ENCODE data around the gene CNTRL.

CNTRL gene

DNA sequence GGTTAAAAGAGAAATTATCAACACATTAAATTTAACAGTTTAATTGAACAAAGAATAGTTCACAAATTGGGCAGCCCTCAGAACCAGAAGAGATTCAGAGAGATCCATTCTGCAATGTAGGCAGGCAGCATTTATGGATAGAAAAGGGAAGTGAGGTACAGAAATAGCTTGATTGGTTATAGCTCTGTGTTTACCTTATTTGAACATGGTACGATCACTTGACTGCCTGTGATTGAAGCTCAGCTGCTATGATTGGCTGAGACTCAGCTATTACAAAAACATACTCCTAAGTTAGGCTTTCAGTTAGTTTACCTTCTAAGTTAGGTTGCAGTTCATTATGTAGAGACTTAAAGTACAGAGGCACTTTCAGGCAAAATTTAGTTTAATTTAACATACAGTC lies 7.3 kb downstream of the CNTRL start:
- TF ChIP-seq SIN3A (IDR thresholded peaks at IDR 0.05; ENCODE audit: borderline replicate concordance, insufficient read depth, low read length) = no peak
- TF ChIP-seq TAF1 (IDR thresholded peaks at IDR 0.05; ENCODE audit: borderline replicate concordance, insufficient read depth, low read length) = no peak
- no peak for TF ChIP-seq FOXP2 (optimal IDR thresholded peaks at IDR 0.05; ENCODE audit: borderline replicate concordance, extremely low read depth, extremely low read length, insufficient read depth)
- no peak for TF ChIP-seq POLR2AphosphoS5 (IDR thresholded peaks at IDR 0.05; ENCODE audit: low read depth, low read length)
- TF ChIP-seq, protein P1, sequence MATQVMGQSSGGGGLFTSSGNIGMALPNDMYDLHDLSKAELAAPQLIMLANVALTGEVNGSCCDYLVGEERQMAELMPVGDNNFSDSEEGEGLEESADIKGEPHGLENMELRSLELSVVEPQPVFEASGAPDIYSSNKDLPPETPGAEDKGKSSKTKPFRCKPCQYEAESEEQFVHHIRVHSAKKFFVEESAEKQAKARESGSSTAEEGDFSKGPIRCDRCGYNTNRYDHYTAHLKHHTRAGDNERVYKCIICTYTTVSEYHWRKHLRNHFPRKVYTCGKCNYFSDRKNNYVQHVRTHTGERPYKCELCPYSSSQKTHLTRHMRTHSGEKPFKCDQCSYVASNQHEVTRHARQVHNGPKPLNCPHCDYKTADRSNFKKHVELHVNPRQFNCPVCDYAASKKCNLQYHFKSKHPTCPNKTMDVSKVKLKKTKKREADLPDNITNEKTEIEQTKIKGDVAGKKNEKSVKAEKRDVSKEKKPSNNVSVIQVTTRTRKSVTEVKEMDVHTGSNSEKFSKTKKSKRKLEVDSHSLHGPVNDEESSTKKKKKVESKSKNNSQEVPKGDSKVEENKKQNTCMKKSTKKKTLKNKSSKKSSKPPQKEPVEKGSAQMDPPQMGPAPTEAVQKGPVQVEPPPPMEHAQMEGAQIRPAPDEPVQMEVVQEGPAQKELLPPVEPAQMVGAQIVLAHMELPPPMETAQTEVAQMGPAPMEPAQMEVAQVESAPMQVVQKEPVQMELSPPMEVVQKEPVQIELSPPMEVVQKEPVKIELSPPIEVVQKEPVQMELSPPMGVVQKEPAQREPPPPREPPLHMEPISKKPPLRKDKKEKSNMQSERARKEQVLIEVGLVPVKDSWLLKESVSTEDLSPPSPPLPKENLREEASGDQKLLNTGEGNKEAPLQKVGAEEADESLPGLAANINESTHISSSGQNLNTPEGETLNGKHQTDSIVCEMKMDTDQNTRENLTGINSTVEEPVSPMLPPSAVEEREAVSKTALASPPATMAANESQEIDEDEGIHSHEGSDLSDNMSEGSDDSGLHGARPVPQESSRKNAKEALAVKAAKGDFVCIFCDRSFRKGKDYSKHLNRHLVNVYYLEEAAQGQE (IDR thresholded peaks at IDR 0.05; ENCODE audit: insufficient read depth in 1 of 2, low read depth in 2 of 2, low read length in 2 of 2) = no peak

DNA sequence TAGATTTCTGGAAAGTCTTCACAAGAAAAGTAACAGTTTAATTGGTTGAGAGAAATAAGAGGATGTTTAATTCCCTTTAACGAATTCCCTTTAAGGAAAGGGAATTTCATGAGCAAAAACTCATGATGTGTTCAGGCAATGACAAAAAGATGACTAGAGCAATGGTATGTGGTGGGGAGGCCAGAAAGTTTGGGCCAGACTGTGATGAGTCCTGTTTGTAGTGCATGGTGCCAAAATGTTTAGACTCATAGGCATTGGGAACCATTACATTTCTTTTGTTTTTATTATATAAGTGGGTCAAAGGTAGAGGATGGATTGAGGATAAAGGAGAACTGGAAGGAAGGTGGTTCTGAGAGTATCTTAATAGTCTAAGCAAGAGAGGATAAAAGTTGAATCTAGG lies 10.9 kb downstream of the CNTRL start:
- TF ChIP-seq, protein P1 (IDR thresholded peaks at IDR 0.05; ENCODE audit: insufficient read depth in 1 of 2, low read depth in 2 of 2, low read length in 2 of 2) = no peak
- TF ChIP-seq TAF1 (IDR thresholded peaks at IDR 0.05; ENCODE audit: borderline replicate concordance, insufficient read depth, low read length) = no peak
- no peak for TF ChIP-seq FOXP2 (optimal IDR thresholded peaks at IDR 0.05; ENCODE audit: borderline replicate concordance, extremely low read depth, extremely low read length, insufficient read depth)
- TF ChIP-seq SIN3A (IDR thresholded peaks at IDR 0.05; ENCODE audit: borderline replicate concordance, insufficient read depth, low read length) = no peak
- TF ChIP-seq POLR2AphosphoS5 (IDR thresholded peaks at IDR 0.05; ENCODE audit: low read depth, low read length) = no peak

DNA sequence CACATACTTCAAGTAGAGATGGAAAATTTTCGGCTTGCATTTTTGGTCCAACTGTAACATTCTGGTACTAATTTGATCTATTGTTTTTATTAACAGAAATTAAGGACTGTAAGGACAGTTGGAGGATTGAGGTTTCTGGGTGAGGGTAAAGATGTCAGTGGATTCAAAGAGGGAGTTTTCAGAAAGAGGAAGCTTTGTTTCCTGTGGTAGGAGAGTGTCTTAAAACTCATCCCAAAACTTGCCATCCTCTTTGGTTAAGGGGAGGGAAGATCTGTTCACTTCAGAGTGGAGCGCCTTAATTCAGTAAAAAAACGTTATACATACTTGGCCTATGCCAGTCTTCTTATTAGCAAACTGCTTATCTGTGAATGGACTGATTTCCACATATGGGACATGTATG lies 13.8 kb downstream of the CNTRL start:
- TF ChIP-seq FOXP2 (optimal IDR thresholded peaks at IDR 0.05; ENCODE audit: borderline replicate concordance, extremely low read depth, extremely low read length, insufficient read depth) (no peak), SIN3A (IDR thresholded peaks at IDR 0.05; ENCODE audit: borderline replicate concordance, insufficient read depth, low read length) (no peak), POLR2AphosphoS5 (IDR thresholded peaks at IDR 0.05; ENCODE audit: low read depth, low read length) (no peak), TAF1 (IDR thresholded peaks at IDR 0.05; ENCODE audit: borderline replicate concordance, insufficient read depth, low read length) (no peak)
- TF ChIP-seq, protein P1 (IDR thresholded peaks at IDR 0.05; ENCODE audit: insufficient read depth in 1 of 2, low read depth in 2 of 2, low read length in 2 of 2) = no peak

DNA sequence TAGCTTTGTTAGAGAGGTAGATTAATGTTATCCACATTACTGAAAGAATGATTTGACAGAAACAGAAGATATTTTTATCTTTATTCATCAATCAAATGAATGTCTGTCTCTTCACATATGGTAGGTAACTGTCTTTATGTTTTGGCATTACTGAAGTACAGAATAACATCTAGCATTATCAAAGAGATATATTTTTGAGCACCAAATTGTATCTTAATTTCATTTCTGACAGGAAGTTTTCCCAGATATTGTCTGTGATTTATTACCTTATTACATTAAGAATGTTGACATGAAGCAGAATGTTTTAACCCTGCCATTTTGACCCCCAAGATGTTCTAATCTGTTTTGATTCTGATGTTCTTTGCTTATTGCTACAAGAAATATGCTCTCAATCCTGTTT lies 20.3 kb downstream of the CNTRL start:
- TF ChIP-seq, protein P1 (IDR thresholded peaks at IDR 0.05; ENCODE audit: insufficient read depth in 1 of 2, low read depth in 2 of 2, low read length in 2 of 2) = no peak
- TF ChIP-seq POLR2AphosphoS5 (IDR thresholded peaks at IDR 0.05; ENCODE audit: low read depth, low read length) = no peak
- no peak for TF ChIP-seq FOXP2 (optimal IDR thresholded peaks at IDR 0.05; ENCODE audit: borderline replicate concordance, extremely low read depth, extremely low read length, insufficient read depth)
- TF ChIP-seq TAF1 (IDR thresholded peaks at IDR 0.05; ENCODE audit: borderline replicate concordance, insufficient read depth, low read length) = no peak
- no peak for TF ChIP-seq SIN3A (IDR thresholded peaks at IDR 0.05; ENCODE audit: borderline replicate concordance, insufficient read depth, low read length)
